HUES64 (cell line): ENCODE data around the gene CCL4. TPM values are rescaled to one million over a fixed set of nuclear protein-coding genes. Genes with fewer than 3 reads are reported as not detected.
"Not testable (repeated sequence)": the region's sequence is repeated elsewhere in the genome, so short reads cannot be mapped to it uniquely, and the experiment has no call there.

Experiments
- H3K27ac ChIP-seq: 2 replicates; pipeline ENCODE4 v1.7.0; 2013; ENCODE audit warnings: low read depth, low read length, inconsistent platforms
- H3K27me3 ChIP-seq: 2 replicates; pipeline ENCODE4 v1.6.1; 2013; ENCODE audit warnings: mild to moderate bottlenecking, low read length; ENCODE audit not compliant: insufficient read depth
- H3K36me3 ChIP-seq: 2 replicates; pipeline ENCODE4 v1.6.1; 2013; ENCODE audit warnings: mild to moderate bottlenecking, low read length; ENCODE audit not compliant: insufficient read depth
- H3K4me1 ChIP-seq: 2 replicates; pipeline ENCODE4 v1.6.1; 2013; ENCODE audit warnings: mild to moderate bottlenecking, low read length, moderate library complexity; ENCODE audit not compliant: insufficient read depth
- H3K4me3 ChIP-seq: 2 replicates; pipeline ENCODE4 v1.5.1; 2013; ENCODE audit warnings: mild to moderate bottlenecking, low read length, moderate library complexity
- H3K9ac ChIP-seq: 2 replicates; pipeline ENCODE4 v1.6.1; 2013; ENCODE audit warnings: mild to moderate bottlenecking, low read depth, low read length
- H3K9me3 ChIP-seq: 2 replicates; pipeline ENCODE4 v1.6.1; 2013; ENCODE audit warnings: low read depth, low read length; ENCODE audit not compliant: insufficient read depth
- WGBS: fragments of 150-250, 120-280 bp; methylation state at CpG from one replicate; pipeline ENCODE4 v1.1.7; 2013; ENCODE audit warnings: missing lambda C conversion rate; 5-methylcytosine and 5-hydroxymethylcytosine counted together
- polyA plus RNA-seq, 2 experiments: library from polyadenylated mRNA; stranded (reverse); fragments of 50-300 nt; gene quantifications; one replicate each; pipeline ENCODE4 v1.2.3, GENCODE V29; 2013

Gene CCL4
- polyA plus RNA-seq (2013, experiment 1 of 2), result not detected
- not detected for polyA plus RNA-seq (2013, experiment 2 of 2)

GRCh38 chr17:36103401-36103975 is at the start of gene CCL4:
TSS of gene CCL4 (plus strand) at chr17:36103827. CDS start at chr17:36103906, 79 bp downstream.
- not testable (repeated sequence) for H3K9ac ChIP-seq, H3K4me3 ChIP-seq, H3K27ac ChIP-seq, H3K36me3 ChIP-seq, H3K4me1 ChIP-seq, H3K27me3 ChIP-seq, H3K9me3 ChIP-seq
- WGBS, result 93% methylated on average over 6 of the region's 6 CpGs

GRCh38 chr17:36055171-36055570 is 48.5 kb upstream of the CCL4 start:
- Histone ChIP-seq H3K36me3 (no peaks in the 10 kb centered on the region), H3K27ac (no peak overlapping the region), H3K4me1 (no peaks in the 10 kb centered on the region), H3K9me3 (no peaks in the 10 kb centered on the region; the same call in 1 of the 2 replicates), H3K27me3 (no peaks in the 10 kb centered on the region), H3K9ac (no peak overlapping the region), H3K4me3 (no peak overlapping the region)
- 80% methylated on average over 1 of the region's 2 CpGs for WGBS

GRCh38 chr17:36055921-36056520 is 47.6 kb upstream of the CCL4 start:
- H3K36me3 ChIP-seq, result no peaks in the 10 kb centered on the region
- no peaks in the 10 kb centered on the region; the same call in 1 of the 2 replicates for H3K9me3 ChIP-seq
- H3K27me3 ChIP-seq, result no peaks in the 10 kb centered on the region
- no peak overlapping the region for H3K4me3 ChIP-seq
- 95% methylated on average over 3 of the region's 4 CpGs for WGBS
- no peak overlapping the region for H3K27ac ChIP-seq
- H3K9ac ChIP-seq, result no peak overlapping the region
- no peaks in the 10 kb centered on the region for H3K4me1 ChIP-seq

GRCh38 chr17:36057911-36058310 is 45.7 kb upstream of the CCL4 start:
- H3K27me3 ChIP-seq, result no peaks in the 10 kb centered on the region
- no peaks in the 10 kb centered on the region for H3K4me1 ChIP-seq
- no peak overlapping the region for H3K4me3 ChIP-seq
- no peak overlapping the region for H3K9ac ChIP-seq
- H3K36me3 ChIP-seq, result no peaks in the 10 kb centered on the region
- no peaks in the 10 kb centered on the region for H3K9me3 ChIP-seq
- no peak overlapping the region for H3K27ac ChIP-seq

GRCh38 chr17:36059406-36059805 is 44.2 kb upstream of the CCL4 start:
- no peak overlapping the region for H3K9ac ChIP-seq
- 96% methylated on average over 7 of the region's 7 CpGs for WGBS
- H3K27me3 ChIP-seq, result no peaks in the 10 kb centered on the region
- no peaks in the 10 kb centered on the region for H3K9me3 ChIP-seq
- no peaks in the 10 kb centered on the region for H3K36me3 ChIP-seq
- H3K4me1 ChIP-seq, result no peaks in the 10 kb centered on the region
- no peak overlapping the region for H3K27ac ChIP-seq
- H3K4me3 ChIP-seq, result no peak overlapping the region

- Histone ChIP-seq H3K27me3 (no peaks in the 10 kb centered on the region), H3K27ac (no peak overlapping the region), H3K4me3 (no peak overlapping the region), H3K4me1 (no peaks in the 10 kb centered on the region), H3K36me3 (no peaks in the 10 kb centered on the region), H3K9me3 (no peaks in the 10 kb centered on the region), H3K9ac (no peak overlapping the region)
- WGBS, result 90% methylated on average over 2 of the region's 2 CpGs
Observed at GRCh38 chr17:36060816-36061215, 42.8 kb upstream of the CCL4 start.

- no peaks in the 10 kb centered on the region for H3K4me1 ChIP-seq
- WGBS, result 77% methylated on average over 5 of the region's 5 CpGs
- no peaks in the 10 kb centered on the region for H3K36me3 ChIP-seq
- H3K9ac ChIP-seq, result no peak within 1 kb of the TSS
- H3K9me3 ChIP-seq, result no peaks in the 10 kb centered on the region
- H3K27ac ChIP-seq, result no peak within 1 kb of the TSS
- H3K4me3 ChIP-seq, result no peak within 1 kb of the TSS
- H3K27me3 ChIP-seq, result no peaks in the 10 kb centered on the region
Observed at GRCh38 chr17:36063786-36064541, 39.7 kb upstream of the CCL4 start, which contains the start of gene CCL18. TSS of gene CCL18 (plus strand) at chr17:36064272. CDS start at chr17:36064343, 71 bp downstream.

GRCh38 chr17:36066365-36066985 is 37.2 kb upstream of the CCL4 start:
- WGBS, result 91% methylated on average over 5 of the region's 6 CpGs
- no peaks in the 10 kb centered on the region for H3K27me3 ChIP-seq
- no peak overlapping the region for H3K27ac ChIP-seq
- H3K9me3 ChIP-seq, result no peaks in the 10 kb centered on the region
- no peak overlapping the region for H3K9ac ChIP-seq
- H3K36me3 ChIP-seq, result no peaks in the 10 kb centered on the region
- H3K4me3 ChIP-seq, result no peak overlapping the region
- no peaks in the 10 kb centered on the region for H3K4me1 ChIP-seq

GRCh38 chr17:36068524-36068923 is 35.1 kb upstream of the CCL4 start:
- Histone ChIP-seq H3K4me1 (no peaks in the 10 kb centered on the region), H3K27ac (no peak overlapping the region), H3K9ac (no peak overlapping the region), H3K4me3 (no peak overlapping the region), H3K36me3 (no peaks in the 10 kb centered on the region), H3K9me3 (no peaks in the 10 kb centered on the region), H3K27me3 (no peaks in the 10 kb centered on the region)
- WGBS, result 94% methylated on average over 3 of the region's 3 CpGs

- Histone ChIP-seq H3K4me1 (no peaks in the 10 kb centered on the region), H3K36me3 (no peaks in the 10 kb centered on the region), H3K9me3 (no peaks in the 10 kb centered on the region), H3K27ac (no peak overlapping the region), H3K9ac (no peak overlapping the region), H3K4me3 (no peak overlapping the region), H3K27me3 (no peaks in the 10 kb centered on the region)
Observed at GRCh38 chr17:36069136-36069535, 34.5 kb upstream of the CCL4 start.

- H3K27ac ChIP-seq, result no peak overlapping the region
- no peaks in the 10 kb centered on the region for H3K36me3 ChIP-seq
- no peaks in the 10 kb centered on the region for H3K27me3 ChIP-seq
- WGBS, result 84% methylated on average over 3 of the region's 3 CpGs
- H3K4me1 ChIP-seq, result no peaks in the 10 kb centered on the region
- H3K4me3 ChIP-seq, result no peak overlapping the region
- no peaks in the 10 kb centered on the region for H3K9me3 ChIP-seq
- H3K9ac ChIP-seq, result no peak overlapping the region
Observed at GRCh38 chr17:36070427-36070826, 33.2 kb upstream of the CCL4 start.
